ENCODE measurements around the gene PRKCE.

- TF ChIP-seq CTCF (IDR thresholded peaks at IDR 0.05) (no peak), POLR2A (IDR thresholded peaks at IDR 0.05) (no peak)
Measured at GRCh38 chr2:45761635-45762034, 110.2 kb downstream of the PRKCE start.
